Ascending aorta (tissue), 2 donors: ENCODE results near the gene LCOR. TPM values are rescaled to one million over a fixed set of nuclear protein-coding genes. Genes with fewer than 3 reads are reported as not detected.
"Not testable (repeated sequence)": the region's sequence is repeated elsewhere in the genome, so short reads cannot be mapped to it uniquely, and the experiment has no call there.

Experiments
- DNase-seq, 2 donors: peaks; one replicate each; pipeline ENCODE4 v3.0.0-alpha.2; 2019; ENCODE audit warnings: low spot score in 2 of 2
- H3K27ac ChIP-seq, 2 donors: fragments of 200-600 bp; sonication (generic); one replicate each; pipeline ENCODE4 v1.5.1; 2016 to 2017; ENCODE audit warnings: mild to moderate bottlenecking in 1 of 2
- H3K27me3 ChIP-seq: fragments of 200-600 bp; sonication (generic); one replicate; pipeline ENCODE4 v1.5.1; 2017
- H3K36me3 ChIP-seq, 2 donors: fragments of 200-600 bp; sonication (generic); one replicate each; pipeline ENCODE4 v1.5.1; 2016
- H3K4me1 ChIP-seq, 2 donors: fragments of 200-600 bp; sonication (generic); one replicate each; pipeline ENCODE4 v1.5.1; 2016 to 2017; ENCODE audit warnings: mild to moderate bottlenecking in 1 of 2
- H3K4me3 ChIP-seq, 2 donors: fragments of 200-600 bp; sonication (generic); one replicate each; pipeline ENCODE4 v1.5.1; 2016 to 2017; ENCODE audit warnings: mild to moderate bottlenecking in 1 of 2
- H3K9me3 ChIP-seq, 2 donors: fragments of 200-600 bp; sonication (generic); one replicate each; pipeline ENCODE4 v1.5.1; 2016
- intact Hi-C: fragments of 100-400 bp; cut with DNase I; formaldehyde crosslinking; loops from one replicate; pipeline ENCODE4 v1.15.1; 2023
- total RNA-seq: library from RNA; depleted of rRNA; stranded (reverse); fragments of >200 nt; gene quantifications from one replicate; pipeline ENCODE4 v1.1.0, GENCODE V29; 2016
- TF ChIP-seq, protein P1 (sequence below), 3 experiments: fragments of 200-600 bp in 2 of 3; fragments of 450-650 bp in 1 of 3; sonication (generic) in 2 of 3; IDR thresholded peaks; one replicate each; pipeline ENCODE4 v1.5.1; 2016 to 2019; ENCODE audit warnings: antibody characterized with exemption in 3 of 3, mild to moderate bottlenecking in 1 of 3, moderate library complexity in 1 of 3

Gene LCOR
- total RNA-seq, 1 donor from 2014 or later = 7.5 TPM

DNA sequence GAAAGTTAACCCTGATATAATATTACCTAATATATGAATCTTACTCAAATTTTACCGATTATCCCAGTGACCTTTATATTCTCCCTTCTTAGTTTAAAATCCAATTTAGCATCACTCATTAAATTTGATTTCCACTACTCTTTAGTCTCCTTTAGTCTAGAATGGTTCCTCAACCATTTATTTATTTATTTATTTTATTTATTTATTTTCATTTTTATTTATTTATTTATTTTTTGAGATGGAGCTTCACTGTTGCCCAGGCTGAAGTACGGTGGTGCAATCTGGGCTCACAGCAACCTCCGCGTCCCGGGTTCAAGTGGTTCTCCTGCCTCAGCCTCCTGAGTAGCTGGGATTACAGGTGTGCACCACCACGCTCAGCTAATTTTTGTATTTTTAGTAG lies 92.8 kb downstream of the LCOR start:
- no peak overlapping the region for H3K27ac ChIP-seq
- H3K9me3 ChIP-seq = no peaks in the 10 kb centered on the region
- TF ChIP-seq, protein P1, sequence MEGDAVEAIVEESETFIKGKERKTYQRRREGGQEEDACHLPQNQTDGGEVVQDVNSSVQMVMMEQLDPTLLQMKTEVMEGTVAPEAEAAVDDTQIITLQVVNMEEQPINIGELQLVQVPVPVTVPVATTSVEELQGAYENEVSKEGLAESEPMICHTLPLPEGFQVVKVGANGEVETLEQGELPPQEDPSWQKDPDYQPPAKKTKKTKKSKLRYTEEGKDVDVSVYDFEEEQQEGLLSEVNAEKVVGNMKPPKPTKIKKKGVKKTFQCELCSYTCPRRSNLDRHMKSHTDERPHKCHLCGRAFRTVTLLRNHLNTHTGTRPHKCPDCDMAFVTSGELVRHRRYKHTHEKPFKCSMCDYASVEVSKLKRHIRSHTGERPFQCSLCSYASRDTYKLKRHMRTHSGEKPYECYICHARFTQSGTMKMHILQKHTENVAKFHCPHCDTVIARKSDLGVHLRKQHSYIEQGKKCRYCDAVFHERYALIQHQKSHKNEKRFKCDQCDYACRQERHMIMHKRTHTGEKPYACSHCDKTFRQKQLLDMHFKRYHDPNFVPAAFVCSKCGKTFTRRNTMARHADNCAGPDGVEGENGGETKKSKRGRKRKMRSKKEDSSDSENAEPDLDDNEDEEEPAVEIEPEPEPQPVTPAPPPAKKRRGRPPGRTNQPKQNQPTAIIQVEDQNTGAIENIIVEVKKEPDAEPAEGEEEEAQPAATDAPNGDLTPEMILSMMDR (IDR thresholded peaks at IDR 0.05) = no peak
- intact Hi-C loops = no loop called here
- no peaks in the 10 kb centered on the region for H3K4me1 ChIP-seq
- H3K4me3 ChIP-seq = no peak overlapping the region
- H3K27me3 ChIP-seq = no peaks in the 10 kb centered on the region
- no peak for DNase-seq
- H3K36me3 ChIP-seq = no peaks in the 10 kb centered on the region

DNA sequence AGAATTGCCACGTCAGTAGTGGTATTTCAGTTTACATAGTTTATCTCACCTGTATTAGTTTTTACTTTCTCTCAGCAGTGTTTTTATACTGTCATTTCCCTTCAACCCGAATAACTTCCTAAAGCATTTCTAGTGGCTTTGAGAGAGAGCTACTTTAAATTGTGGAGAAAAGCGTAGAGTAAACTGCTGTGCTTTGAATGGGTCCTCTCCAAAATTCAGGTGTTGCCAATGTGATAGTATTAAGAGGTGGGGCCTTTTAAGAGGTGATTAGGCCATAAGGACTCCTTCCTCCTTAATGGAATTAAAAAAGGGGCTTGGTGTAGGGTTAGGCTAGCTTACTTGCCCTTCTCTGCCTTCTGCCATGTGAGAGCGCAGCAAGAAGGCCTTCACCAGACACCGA lies 98.4 kb downstream of the LCOR start:
- TF ChIP-seq, protein P1 (IDR thresholded peaks at IDR 0.05) = no peak
- H3K27ac ChIP-seq = no peak overlapping the region
- intact Hi-C loops = no loop called here

DNA sequence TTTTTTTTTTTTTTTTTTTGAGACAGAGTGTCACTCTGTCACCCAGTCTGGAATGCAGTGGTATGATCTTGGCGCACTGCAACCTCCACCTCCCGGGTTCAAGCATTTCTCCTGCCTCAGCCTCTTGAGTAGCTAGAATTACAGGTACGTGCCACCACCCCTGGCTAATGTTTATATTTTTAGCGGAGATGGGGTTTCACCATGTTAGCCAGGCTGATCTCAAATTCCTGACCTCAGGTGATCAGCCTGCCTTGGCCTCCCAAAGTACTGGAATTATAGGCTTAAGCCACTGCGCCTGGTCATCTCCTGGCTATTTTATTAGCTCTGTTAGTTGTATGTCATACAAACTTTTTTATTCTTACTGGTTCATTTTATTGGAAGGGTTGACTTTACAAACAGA lies 103.0 kb downstream of the LCOR start:
- TF ChIP-seq, protein P1 (IDR thresholded peaks at IDR 0.05) = no peak
- intact Hi-C loops = no loop called here
- H3K27ac ChIP-seq = no peak overlapping the region
- no peaks in the 10 kb centered on the region for H3K27me3 ChIP-seq
- no peak for DNase-seq
- no peaks in the 10 kb centered on the region for H3K36me3 ChIP-seq
- no peak overlapping the region for H3K4me3 ChIP-seq
- H3K9me3 ChIP-seq = no peaks in the 10 kb centered on the region
- H3K4me1 ChIP-seq = no peaks in the 10 kb centered on the region

More for the DNA sequence above, 98.4 kb downstream of the LCOR start:
- Histone ChIP-seq H3K4me3 (no peak overlapping the region), H3K27me3 (no peaks in the 10 kb centered on the region), H3K4me1 (no peaks in the 10 kb centered on the region), H3K9me3 (no peaks in the 10 kb centered on the region), H3K36me3 (no peaks in the 10 kb centered on the region)
- DNase-seq = no peak

DNA sequence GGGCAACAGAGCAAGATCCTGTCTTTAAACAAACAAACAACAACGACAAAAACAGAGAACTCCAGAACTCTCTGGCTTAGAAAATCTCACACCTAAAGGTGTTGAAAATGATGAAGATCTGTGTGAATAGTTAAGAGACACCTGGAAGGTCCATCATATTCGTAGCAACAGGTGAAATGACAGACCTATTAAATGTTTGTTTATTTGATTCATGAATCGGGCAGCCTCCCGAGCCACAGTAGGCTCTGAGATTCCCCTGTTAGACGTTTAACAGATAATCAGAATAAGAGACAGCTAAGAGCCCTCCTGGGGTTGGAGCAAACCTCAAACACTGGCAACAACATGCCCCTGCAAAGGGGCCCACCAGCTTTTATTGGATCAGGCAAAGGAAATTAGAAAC lies 103.7 kb downstream of the LCOR start:
- TF ChIP-seq, protein P1 (IDR thresholded peaks at IDR 0.05) = no peak
- Histone ChIP-seq H3K9me3 (no peaks in the 10 kb centered on the region), H3K4me3 (no peak overlapping the region), H3K27ac (no peak overlapping the region), H3K27me3 (no peaks in the 10 kb centered on the region), H3K4me1 (no peaks in the 10 kb centered on the region), H3K36me3 (no peaks in the 10 kb centered on the region)
- no peak for DNase-seq
- intact Hi-C loops = no loop called here

DNA sequence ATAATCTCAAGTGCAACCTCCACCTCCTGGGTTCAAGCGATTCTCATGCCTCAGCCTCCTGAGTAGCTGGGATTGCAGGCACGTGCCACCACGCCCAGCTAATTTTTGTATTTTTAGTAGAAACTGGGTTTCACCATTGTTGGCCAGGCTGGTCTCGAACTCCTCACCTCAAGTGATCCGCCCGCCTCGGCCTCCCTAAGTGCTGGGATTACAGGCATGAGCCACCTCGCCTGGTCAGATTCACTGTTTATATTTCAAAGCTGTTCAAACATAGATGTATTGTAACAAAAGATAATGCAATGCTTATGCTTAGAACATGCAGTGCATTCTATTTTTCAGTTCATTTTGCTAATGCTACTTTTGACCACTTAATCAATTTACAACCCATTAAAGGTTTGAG lies 111.1 kb downstream of the LCOR start:
- intact Hi-C loops, H3K27me3 ChIP-seq, H3K4me1 ChIP-seq, DNase-seq, H3K27ac ChIP-seq, H3K4me3 ChIP-seq, H3K9me3 ChIP-seq, H3K36me3 ChIP-seq: not testable (repeated sequence)

DNA sequence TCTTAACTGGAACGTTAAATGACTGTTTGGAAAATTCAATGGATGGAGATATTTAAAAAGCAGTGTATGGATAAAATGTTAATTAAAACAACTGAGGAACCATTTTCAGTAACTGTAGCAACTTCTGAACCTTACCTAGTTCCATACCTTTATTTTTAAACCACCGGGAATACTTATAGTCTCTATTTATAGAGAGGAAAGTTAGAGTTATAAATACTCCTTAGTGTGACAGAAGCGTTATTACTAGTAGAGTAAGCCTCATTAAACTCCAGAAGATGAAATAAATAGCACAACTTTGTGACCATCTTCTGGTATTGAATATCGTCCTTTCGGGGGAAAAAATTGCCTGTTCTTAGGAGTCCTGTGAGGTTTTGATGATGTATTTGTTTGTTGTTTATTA lies 114.9 kb downstream of the LCOR start:
- Histone ChIP-seq H3K4me1 (no peaks in the 10 kb centered on the region), H3K9me3 (no peaks in the 10 kb centered on the region), H3K4me3 (no peak overlapping the region), H3K36me3 (peaks cover 3% of the 10 kb centered on the region in 2 donors), H3K27me3 (no peaks in the 10 kb centered on the region), H3K27ac (no peak overlapping the region)
- no peak for DNase-seq
- intact Hi-C loops = no loop called here
- TF ChIP-seq, protein P1 (IDR thresholded peaks at IDR 0.05) = no peak
